ENCODE measurements around the gene PTTG2.
"Not testable (repeated sequence)": the region's sequence is repeated elsewhere in the genome, so short reads cannot be mapped to it uniquely, and the experiment has no call there.

Gene PTTG2

DNA sequence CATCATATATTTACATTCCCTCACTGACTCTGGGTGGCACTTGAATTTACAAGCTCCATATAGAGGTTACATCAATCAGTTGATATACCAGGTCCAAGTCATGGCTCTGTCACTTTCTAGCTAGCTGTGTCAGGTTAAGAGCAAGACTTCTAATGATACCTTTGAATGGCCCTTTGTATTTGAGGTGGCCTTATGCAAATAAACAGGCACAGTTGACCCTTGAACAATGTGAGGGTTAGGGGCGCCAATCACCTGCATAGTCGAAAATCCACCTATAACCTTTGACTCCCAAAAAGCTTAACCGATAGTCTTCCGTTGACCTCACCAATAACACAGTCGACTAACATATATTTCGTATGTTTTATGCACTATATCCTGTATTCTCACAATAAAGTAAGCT, 1.3 kb upstream of the PTTG2 start:
- DNase-seq: no peak

DNA sequence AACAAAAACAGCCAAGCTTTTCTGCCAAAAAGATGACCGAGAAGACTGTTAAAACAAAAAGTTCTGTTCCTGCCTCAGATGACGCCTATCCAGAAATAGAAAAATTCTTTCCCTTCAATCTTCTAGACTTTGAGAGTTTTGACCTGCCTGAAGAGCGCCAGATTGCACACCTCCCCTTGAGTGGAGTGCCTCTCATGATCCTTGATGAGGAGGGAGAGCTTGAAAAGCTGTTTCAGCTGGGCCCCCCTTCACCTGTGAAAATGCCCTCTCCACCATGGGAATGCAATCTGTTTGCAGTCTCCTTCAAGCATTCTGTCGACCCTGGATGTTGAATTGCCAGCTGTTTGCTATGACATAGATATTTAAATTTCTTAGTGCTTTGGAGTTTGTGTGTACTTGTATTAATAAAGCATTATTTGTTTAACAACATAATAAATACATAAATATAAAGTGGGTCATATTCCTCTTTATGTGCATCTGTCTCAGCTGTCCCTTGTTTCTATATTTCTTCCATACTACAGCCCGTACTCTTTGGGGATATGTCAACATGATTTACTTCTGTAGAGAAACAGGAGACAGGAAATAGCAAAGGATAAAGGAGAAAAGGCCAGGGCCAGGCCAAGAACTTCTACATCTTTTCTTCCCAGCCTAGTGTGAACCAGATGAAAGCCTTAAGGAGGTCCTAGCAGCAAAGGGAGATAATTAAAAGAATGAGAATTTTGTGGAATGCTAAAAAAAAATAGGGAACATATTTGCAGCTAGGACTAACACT, 667 bp downstream of the PTTG2 start:
- DNase-seq: no peak

DNA sequence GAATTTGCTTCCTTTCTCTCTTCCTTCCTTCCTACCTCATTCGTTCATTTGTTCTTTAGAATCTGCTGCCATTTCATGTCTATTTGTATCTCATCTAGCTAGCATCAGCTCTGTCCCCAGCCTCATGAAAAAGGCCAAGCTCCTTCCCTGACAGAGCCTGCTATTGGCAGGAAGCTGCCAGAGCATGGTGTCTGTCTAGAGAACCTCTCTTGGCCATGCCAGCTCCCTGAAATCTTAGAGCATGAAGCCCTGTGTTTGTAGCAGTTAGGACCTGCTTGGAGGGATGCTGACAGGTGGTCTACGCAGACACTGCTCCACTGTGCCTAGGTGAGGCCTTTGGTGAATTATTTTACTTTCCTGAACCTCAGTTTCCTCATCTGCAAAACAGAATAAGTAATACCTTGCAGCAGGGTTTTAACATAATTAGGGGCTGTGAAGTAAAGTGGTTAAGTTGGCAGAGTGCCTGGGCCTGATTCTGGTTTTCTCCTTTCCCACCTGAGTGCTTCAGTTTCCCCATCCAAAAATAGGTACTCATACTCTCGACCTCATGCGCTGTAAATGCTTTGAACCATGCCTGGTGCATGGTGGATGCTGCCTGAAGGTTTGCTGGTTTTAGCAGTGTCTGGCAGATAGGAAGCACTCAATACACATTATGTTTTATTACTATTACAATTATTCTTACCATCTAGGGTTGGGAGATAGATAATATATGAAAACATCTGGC, 4.7 kb downstream of the PTTG2 start:
- no peak for DNase-seq

DNA sequence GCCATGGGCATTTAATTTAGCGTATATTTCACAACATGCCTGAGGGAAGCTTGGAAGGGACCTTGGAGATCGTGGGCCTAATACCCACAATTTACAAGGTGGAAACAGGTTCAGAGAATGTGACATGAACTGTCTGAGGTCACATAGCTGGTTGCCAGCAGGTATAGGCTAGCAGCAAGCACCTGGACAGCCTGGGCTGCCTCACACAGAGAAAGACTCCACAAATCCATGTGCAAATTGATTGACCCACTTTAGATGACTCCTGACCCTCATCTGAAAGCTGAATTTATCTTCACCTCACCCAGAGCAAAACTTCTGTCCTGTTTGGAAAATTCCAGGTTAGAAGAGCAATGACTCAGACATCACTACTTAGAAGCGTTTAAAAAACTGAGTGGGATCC, 5.8 kb downstream of the PTTG2 start:
- DNase-seq: no peak

DNA sequence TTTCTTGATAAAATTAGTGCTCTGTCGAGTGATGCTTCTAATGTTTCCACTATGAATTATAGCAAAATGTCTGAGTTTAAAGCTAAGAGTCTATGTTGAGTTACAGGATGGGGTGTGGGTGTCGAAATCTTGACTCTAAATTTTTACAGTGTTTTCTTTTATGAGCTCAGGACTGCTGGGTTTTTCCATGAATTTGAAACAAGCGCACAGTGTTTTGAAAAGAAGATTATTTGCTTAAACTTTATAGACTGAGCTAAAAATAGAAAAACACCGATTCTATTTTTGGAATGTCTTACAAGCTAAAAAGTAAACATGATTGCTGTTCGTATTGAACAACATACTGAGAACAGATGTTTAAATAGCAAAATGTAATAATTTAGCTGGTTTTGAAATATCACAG, 7.5 kb downstream of the PTTG2 start:
- no peak for DNase-seq

DNA sequence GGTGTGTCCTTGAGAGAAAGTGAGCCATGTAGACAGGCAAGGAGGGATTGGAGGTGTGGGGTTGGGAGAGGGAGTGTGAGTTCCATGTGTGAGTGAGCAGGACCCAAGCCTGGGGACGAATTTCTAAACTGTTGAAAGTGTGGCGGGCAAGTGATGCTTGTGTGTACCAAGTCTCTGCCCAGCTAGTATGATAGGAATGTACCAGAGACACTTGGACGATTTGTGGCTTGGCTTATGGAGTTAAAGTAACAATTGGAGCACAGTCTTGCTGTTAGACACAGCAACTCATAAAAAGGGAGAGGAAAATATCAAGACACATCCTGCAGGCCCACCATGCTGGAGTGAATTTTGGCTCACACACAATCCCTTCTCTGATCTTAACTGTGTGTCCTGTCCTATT, 8.5 kb downstream of the PTTG2 start:
- DNase-seq: no peak

DNA sequence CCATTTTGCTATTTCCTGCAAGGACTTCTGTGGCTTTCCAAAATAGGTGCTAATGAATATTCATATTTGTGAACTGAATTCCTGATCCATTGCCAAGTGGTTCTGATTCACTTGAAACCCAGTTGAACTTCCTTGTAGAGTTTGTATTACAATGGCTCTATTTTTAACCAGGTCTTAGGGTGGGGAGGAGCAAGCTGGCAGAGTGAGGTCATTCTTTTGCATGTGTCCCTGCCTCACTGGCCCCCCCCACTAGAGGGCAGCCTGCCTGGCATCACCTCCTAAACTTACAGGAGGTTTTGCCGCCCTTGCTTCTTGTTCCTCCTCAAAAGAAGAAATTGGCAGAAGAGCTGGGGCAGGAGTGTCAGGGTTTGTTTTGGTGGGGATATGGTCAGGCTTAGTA, 10.5 kb downstream of the PTTG2 start:
- peak; percentile 53 to 55 for DNase-seq

DNA sequence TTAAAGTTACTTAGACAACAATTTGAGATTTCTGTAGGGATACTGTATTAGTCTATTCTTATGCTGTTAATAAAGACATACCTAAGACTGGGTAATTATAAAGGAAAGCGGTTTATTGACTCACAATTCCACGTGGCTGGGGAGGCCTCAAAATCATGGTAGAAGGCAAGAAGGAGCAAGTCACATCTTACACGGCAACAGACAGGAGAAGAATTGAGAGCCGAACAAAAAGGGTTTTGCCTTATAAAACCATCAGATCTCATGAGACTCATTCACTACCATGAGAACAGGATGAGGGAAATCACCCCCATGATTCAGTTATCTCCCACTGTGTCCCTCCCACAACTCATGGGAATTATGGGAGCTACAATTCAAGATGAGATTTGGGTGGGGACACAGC, 11.0 kb downstream of the PTTG2 start:
- no peak for DNase-seq

DNA sequence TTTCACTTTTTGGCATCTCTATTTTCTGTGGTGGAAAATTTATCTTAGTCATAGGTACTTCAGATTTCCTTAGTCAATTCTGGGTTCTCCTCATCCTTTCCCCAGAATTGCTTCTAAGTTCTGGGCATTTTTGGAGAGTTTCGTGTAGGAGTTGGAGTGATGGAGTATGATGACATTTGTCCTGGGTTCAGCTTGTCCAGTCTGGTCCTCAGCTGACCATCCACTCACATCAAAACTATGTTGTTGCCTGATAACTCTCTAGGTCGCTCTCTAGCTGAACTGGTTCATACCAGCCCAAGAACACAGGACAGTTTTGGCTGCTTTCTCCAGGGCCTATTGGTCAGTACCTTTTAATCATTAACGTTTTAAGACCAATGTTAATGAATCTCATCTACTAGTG, 13.2 kb downstream of the PTTG2 start:
- no peak for DNase-seq

DNA sequence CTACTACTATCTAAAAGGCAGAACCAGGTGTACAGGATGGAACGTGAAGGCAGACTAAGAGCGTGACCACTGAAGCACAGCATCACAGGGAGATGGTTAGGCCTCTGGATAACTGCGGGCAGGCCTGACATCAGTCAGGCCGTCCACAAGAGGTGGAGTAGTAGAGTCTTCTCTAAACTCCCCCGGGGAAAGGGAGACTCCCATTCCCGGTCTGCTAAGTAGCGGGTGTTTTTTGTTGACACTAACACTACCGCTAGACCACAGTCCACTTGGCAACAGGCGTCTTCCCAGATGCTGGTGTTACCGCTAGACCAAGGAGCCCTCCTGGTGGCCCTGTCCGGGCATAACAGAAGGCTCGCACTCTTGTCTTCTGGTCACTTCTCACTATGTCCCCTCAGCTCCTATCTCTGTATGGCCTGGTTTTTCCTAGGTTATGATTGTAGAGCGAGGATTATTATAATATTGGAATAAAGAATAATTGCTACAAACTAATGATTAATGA, 15.2 kb downstream of the PTTG2 start:
- DNase-seq: not testable (repeated sequence)

DNA sequence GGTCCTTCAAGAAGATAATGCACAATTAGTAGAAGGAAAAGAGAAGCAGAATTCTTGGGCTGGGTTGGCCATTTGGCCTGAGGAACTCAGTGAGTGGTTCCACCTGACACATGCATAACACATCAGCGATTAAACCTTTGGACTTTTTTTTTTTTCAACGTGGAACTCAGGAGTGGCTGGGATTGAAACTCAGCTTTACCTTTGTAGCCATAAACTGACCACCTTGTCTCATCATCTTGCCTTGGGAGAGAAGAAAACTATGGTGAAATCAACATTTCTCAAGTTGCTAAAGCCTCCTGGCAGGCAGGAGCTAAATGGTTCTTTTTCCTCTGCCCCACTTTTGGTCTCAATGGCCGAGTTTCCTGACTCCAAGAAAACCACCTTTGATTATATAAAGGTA, 16.3 kb downstream of the PTTG2 start:
- no peak for DNase-seq

DNA sequence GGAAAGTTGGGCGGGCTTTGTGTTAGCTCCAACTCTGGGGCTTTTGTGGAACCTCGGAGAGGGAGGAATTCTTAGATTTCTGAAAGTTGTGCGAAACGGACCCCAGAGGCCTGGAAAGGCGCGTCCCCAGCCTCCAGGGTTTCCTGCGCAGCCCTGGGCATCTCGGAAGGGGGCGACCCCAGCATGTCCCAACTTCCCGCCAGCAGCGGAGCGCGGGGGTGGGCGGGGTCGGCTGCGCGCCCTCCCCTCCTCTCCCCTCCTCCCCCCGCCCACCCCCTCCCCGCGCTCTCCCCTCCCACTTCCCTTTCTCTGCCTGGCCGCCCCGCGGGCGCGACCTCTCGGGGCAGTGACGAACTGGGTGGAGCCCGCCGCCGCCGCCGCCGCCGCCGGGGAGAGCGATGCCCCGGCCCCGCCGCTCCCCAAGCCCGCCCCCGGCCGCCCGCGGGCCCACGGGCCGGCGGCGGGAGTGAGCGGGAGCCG, 16.8 kb downstream of the PTTG2 start:
- DNase-seq: peak; percentile 78 to 80

DNA sequence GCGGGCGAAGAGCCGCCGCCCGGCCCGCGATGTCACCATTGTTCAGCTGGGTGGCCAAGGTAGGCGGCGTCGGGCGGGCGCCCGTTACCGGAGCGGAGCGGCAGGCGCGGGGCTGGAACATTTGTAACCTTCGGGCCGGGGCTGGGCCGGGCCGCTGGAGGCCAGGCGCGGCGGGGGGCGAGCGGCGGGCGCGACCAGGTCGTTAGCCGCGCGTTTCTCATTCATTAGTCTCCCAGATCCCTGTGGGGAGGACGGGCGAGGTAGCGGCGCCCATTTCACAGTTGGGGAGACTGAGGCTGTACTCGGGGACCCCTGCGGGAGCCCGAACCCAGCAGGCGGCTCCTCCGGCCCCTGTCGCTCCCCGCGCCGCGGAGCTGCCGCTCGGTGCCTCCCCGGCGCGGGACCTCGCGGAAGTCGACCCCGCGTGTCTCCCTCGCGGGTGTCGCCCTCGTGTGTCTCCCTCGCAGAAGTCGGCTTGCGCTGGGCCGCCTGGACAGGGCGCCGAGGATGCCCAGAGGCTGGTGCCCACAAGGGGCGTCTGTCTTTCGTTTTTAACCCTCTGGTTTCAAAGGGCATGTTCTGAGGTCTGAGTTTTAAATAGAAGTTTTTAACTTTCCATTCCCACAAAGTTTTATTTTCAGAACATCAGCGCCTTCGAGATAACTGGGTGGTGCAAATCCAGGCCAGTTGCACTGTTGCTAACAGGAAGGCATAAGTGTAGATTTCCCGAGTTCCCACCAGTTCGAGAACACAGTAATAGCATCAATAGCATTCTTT, 17.5 kb downstream of the PTTG2 start:
- DNase-seq: peak; percentile 61 to 76

DNA sequence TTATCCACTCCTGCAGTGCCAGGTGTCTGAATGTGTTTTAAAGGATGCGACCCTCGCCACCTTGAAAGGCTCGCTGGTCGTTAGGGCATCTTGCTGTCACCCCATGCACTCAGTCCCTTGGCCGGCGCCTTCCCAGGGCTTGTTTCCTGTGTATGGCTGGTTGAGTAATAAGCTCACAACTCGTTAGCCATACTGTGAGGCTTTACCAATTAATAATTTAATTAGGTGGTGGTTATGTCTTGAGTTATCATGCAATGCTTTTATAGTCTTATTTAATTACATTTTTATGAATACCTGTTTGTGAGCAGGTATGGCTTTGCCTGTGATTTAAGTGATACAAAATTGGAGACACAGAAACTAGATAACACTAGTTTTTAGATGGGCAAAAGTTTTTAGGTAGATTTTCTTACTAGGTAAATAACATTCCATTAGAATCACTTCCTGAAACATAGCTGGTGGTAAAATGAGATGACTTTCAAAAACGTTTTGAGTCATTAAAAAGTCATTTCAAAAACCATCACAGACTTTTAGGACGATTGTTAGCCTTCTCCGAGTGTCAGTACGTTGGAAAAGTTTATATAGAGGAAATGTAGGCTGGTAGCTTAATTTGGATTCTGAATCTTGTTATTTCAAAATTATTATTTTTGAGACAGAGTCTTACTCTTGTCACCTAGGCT, 18.2 kb downstream of the PTTG2 start:
- DNase-seq: no peak

DNA sequence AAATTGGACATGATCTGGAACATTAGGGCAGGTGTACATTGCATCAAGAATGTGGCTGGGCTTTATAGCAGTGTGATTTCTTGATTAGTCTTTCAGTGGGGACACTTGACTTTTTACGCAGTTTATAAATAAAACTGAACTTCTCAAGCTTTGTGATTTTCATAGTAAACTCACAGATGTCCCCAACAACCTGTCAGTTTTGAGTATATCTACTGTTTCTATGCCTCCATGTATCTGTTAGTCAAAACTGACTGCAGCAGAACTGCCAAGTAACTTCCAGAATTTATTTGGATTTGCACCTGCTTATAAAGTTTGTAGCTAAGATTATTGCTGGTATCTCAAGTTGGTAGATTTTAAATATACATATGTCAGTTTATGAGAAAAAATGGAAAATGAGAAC, 20.0 kb downstream of the PTTG2 start:
- DNase-seq: no peak

DNA sequence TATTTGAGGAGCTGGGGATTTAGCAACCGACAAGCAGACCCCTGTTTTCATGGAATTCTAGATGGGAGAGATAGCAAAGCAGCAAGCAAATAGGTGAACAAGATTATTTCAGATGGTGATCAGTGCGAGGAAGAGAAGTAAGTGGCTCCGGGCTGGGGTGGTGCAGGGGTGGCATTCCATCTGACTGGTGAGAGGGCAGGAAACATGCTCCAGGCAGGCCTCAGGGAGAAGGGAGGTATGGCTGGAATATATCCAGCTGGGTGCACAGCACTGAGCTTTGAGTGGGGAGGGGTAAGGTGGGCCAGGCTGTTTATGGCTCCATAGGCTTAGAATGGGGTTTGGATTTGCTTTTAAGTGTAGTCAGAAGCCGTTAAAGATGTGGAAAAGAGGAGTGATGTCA, 21.2 kb downstream of the PTTG2 start:
- no peak for DNase-seq

DNA sequence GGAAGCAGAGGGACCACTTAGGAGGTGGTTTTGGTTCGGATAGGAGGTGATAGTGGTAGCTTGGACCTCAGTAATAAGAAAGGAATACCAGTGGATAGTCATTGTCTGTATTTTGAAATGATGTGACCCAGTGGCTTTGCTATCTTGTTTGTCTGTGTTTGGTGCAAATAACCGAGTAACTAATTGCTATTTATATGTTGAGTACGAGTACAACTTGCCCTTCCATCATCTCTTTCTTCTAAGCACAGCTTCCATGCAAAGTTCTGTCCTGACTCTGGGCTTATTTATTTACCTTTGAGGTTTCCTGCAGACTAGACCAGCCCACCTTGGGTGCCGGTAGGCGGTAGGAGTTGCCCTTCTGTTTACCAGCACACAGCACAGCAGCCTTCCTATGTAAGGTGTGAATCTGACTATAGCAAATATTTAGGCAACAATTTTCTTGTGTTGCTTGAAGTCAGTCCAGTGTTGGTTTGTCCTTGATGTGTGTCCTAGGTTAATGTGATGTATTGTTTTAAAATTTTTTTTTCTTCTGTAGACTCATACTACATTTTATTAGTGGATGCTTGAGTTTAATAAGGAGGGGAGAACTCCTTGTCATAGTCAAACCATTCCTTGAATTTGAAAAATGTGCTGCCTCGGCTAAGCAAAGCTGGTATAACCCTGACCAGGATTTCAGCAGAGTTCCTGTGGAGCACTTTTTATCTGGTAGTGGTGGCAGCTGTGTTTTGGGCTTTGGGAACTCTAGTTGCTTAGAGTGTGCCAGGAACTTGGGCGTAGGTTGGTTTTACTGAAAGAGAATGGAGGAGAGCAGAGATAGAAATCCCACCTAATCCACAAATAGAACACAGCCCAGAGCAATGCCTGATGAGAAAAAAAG, 21.9 kb downstream of the PTTG2 start:
- DNase-seq: no peak

DNA sequence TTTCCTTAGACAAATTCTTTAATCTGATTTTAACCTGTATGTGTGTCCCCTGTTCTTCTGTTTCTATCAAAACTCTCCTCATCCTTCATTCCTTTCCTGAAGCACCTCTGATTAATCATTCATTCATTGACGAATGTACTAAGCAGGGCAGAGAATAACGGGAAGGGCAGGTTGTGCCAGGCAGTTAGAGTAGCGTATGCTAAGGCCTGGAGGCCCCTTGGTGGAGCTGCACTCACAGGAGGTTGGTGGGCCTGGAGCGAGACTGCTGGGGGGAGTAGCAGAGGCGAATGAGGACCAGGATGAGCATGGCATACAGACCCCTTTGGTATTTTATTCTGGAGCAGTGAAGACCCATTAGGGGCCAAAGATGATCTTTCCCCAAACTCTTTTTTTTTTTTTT, 22.5 kb downstream of the PTTG2 start:
- no peak for DNase-seq

DNA sequence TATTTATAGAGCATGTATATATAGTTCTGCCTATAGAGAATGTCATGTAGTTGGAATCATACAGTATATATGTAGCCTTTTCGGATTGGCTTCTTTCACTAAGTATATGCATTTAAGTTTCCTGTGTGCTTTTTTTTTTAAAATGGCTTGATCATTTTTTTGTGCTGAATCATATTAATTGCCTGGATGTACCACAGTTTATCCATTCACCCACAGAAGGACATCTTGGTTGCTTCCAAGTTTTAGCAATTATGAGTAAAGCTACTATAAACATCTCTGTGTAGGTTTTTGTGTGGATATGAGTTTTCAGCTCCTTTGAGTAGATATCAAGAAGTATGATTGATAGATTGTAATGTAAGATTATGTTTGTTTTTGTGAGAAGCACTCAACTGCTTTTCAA, 23.8 kb downstream of the PTTG2 start:
- no peak for DNase-seq

DNA sequence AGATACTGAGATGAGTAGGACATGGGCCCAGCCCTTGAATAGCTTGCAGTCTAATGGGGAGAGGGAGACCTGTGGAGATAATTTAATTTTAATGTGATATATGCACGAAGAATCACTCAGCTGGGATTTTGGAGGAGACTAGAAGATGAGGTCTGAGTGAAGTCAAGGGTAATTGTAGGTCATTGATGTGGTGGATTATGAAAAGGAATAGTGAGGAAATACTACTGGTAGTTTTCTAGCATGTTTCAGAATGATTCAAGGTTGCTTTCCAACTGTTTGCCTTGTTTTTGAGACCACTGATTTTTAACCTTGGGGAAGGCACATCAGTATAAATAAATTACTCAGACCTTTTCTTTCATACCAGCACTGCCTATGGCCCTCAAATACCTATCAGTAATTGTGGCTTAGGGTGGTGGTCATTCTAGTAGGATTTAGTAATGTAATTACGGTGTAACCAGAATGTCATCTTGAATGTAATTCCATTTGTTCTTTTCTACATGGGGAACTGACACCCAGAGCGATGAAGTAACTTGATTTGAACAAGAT, 25.6 kb downstream of the PTTG2 start:
- no peak for DNase-seq

DNA sequence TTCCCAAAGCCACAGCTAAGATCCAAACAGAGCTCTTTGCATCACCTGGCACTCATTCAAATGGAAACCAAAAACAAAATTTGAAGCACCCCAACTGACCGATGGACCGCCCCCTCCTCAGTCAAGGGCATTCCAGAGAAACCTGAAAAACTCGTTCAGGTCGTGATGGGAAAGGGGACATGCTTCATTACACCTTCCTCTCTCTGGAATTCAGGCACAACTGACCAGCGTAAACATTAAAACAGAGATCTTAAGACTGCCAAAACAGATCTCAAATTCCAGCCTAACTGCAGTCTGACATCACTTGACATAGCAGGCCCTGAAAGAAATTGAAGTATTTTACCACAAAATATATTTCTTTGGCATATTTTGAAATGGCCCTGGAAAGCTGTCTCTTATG, 28.5 kb downstream of the PTTG2 start:
- DNase-seq: no peak

All from stimulated activated CD4-positive, alpha-beta T cell treated with anti-CD3 and anti-CD28 coated beads, Interleukin-4, amount 100 ng/mL, for 4 hours (primary cell).